ENCODE results near the gene CNOT3. TPM values are rescaled to one million over a fixed set of nuclear protein-coding genes. Genes with fewer than 3 reads are reported as not detected.

CNOT3 gene
- total and polyA plus RNA-seq, 2 of the 13 experiments (the other 11 are each of a cell fraction or from before 2014, with no cell fraction given), result 4.3 to 5.8 TPM

- TF ChIP-seq, protein P1, sequence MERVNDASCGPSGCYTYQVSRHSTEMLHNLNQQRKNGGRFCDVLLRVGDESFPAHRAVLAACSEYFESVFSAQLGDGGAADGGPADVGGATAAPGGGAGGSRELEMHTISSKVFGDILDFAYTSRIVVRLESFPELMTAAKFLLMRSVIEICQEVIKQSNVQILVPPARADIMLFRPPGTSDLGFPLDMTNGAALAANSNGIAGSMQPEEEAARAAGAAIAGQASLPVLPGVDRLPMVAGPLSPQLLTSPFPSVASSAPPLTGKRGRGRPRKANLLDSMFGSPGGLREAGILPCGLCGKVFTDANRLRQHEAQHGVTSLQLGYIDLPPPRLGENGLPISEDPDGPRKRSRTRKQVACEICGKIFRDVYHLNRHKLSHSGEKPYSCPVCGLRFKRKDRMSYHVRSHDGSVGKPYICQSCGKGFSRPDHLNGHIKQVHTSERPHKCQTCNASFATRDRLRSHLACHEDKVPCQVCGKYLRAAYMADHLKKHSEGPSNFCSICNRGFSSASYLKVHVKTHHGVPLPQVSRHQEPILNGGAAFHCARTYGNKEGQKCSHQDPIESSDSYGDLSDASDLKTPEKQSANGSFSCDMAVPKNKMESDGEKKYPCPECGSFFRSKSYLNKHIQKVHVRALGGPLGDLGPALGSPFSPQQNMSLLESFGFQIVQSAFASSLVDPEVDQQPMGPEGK (CRISPR knock-in tag; IDR thresholded peaks at IDR 0.05), result no peak
- TF ChIP-seq ZNF101 (CRISPR knock-in tag; IDR thresholded peaks at IDR 0.05; ENCODE audit: borderline replicate concordance, low read depth), result no peak
- TF ChIP-seq IKZF5 (CRISPR knock-in tag; IDR thresholded peaks at IDR 0.05), result 0 out of 2 replicates have a peak, but pooled peaks have one; percentile 1
- TF ChIP-seq AKAP8 (CRISPR knock-in tag; IDR thresholded peaks at IDR 0.05), result peak; percentile 68; the same call in 1 of the 2 replicates
- TF ChIP-seq TMF1 (CRISPR knock-in tag; IDR thresholded peaks at IDR 0.05; ENCODE audit: low read depth), result no peak
- TF ChIP-seq BRD4 (CRISPR knock-in tag; IDR thresholded peaks at IDR 0.05), result no peak
- no peak for TF ChIP-seq THRA (CRISPR knock-in tag; IDR thresholded peaks at IDR 0.05; ENCODE audit: borderline replicate concordance)
- no peak for TF ChIP-seq NFATC3 (CRISPR knock-in tag; IDR thresholded peaks at IDR 0.05)
- TF ChIP-seq POLR2G (IDR thresholded peaks at IDR 0.05; ENCODE audit: low read depth, low read length), result peak; percentile 60
- TF ChIP-seq POLR2A (IDR thresholded peaks at IDR 0.05; ENCODE audit: insufficient read depth in 1 of 2, low read depth in 2 of 2, low read length in 2 of 2), result peak in 1 of 2 experiments; percentile 23; a peak in 1 of 4 replicates
- no peak for TF ChIP-seq ZNF317 (CRISPR knock-in tag; IDR thresholded peaks at IDR 0.05)
- TF ChIP-seq, protein P2, sequence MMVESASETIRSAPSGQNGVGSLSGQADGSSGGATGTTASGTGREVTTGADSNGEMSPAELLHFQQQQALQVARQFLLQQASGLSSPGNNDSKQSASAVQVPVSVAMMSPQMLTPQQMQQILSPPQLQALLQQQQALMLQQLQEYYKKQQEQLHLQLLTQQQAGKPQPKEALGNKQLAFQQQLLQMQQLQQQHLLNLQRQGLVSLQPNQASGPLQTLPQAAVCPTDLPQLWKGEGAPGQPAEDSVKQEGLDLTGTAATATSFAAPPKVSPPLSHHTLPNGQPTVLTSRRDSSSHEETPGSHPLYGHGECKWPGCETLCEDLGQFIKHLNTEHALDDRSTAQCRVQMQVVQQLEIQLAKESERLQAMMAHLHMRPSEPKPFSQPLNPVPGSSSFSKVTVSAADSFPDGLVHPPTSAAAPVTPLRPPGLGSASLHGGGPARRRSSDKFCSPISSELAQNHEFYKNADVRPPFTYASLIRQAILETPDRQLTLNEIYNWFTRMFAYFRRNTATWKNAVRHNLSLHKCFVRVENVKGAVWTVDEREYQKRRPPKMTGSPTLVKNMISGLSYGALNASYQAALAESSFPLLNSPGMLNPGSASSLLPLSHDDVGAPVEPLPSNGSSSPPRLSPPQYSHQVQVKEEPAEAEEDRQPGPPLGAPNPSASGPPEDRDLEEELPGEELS (CRISPR knock-in tag; IDR thresholded peaks at IDR 0.05), result no peak
- no peak for TF ChIP-seq ZBTB3 (CRISPR knock-in tag; IDR thresholded peaks at IDR 0.05; ENCODE audit: borderline replicate concordance, low read depth)
Observed at GRCh38 chr19:54173359-54173699, 35.8 kb downstream of the CNOT3 start (continued).

Measured in HepG2 (cell line).